ENCODE measurements around the gene CD248. TPM values are rescaled to one million over a fixed set of nuclear protein-coding genes. Genes with fewer than 3 reads are reported as not detected.
"Not testable (repeated sequence)": the region's sequence is repeated elsewhere in the genome, so short reads cannot be mapped to it uniquely, and the experiment has no call there.

CD248 gene
- total RNA-seq, 2 experiments from 2014 or later = 16.8 to 35.5 TPM

- H3K4me1 Mint-ChIP-seq = peaks cover 34% of the 10 kb centered on the region
- ATAC-seq (peak; percentile 72), DNase-seq (peak; percentile 97)
- H3K27ac Mint-ChIP-seq = peak overlapping the region; percentile 98
- H3K36me3 Mint-ChIP-seq = peaks cover 7% of the 10 kb centered on the region
- CTCF ChIA-PET = interaction anchor here (0.6 to 7.0 kb wide), 33 partner anchors 10 to 487 kb away, joined by 3 to 174 read pairs (median 6); partner anchors contain the start of genes B4GAT1, BRMS1, DPP3 and MRPL11
- H3K9me3 Mint-ChIP-seq (ENCODE audit: low read depth) = no peaks in the 10 kb centered on the region
- H3K4me3 Mint-ChIP-seq = peak overlapping the region; percentile 89
- peaks cover 5% of the 10 kb centered on the region for H3K27me3 Mint-ChIP-seq
Measured at GRCh38 chr11:66311965-66312548, 4.8 kb downstream of the CD248 start.

GRCh38 chr11:66311470-66311964, 5.3 kb downstream of the CD248 start:
- peaks cover 34% of the 10 kb centered on the region for H3K4me1 Mint-ChIP-seq
- H3K36me3 Mint-ChIP-seq = peaks cover 7% of the 10 kb centered on the region
- DNase-seq (no peak), ATAC-seq (no peak)
- CTCF ChIA-PET = interaction anchor here (0.6 to 7.0 kb wide), 26 partner anchors 11 to 303 kb away, joined by 3 to 174 read pairs (median 8); partner anchors contain the start of genes B4GAT1, BRMS1, MRPL11 and NPAS4
- peak overlapping the region; percentile 98 for H3K27ac Mint-ChIP-seq
- H3K4me3 Mint-ChIP-seq = peak overlapping the region; percentile 89
- H3K9me3 Mint-ChIP-seq (ENCODE audit: low read depth) = no peaks in the 10 kb centered on the region
- peaks cover 5% of the 10 kb centered on the region for H3K27me3 Mint-ChIP-seq

DNA sequence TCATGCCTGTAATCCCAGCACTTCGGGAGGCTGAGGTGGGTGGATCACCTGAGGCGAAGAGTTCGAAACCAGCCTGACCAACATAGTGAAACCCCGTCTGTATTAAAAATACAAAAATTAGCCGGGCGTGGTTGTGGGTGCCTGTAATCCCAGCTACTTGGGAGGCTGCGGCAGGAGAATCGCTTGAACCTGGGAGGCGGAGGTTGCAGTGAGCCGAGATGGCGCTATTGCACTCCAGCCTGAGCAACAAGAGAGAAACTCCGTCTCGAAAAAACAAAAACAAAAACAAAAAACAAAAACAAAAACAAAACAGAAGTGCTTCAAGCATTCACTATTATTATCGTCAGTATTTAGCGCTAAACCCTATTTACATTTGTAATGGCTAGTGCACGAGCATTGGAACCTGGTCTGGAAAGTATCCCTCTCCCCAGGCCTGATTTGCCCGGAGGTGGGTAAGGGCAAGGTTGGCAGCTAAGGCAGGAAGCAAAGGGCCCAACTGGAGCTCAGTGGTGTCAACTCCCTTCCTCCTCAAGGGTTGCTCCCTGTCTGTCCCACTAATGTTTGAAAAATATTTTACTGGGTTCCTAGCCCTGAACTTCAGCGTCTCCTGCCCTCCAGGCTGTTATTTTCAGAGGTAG, 5.9 kb downstream of the CD248 start:
- H3K36me3 Mint-ChIP-seq = not testable (repeated sequence)

GRCh38 chr11:66310324-66310723, 6.5 kb downstream of the CD248 start:
- ATAC-seq = no peak
- CTCF ChIA-PET = interaction anchor here (0.7 to 7.0 kb wide), 6 partner anchors 15 to 79 kb away, joined by 3 to 174 read pairs (median 69); partner anchors contain the start of gene RIN1
- Mint-ChIP-seq H3K27me3 (peaks cover 5% of the 10 kb centered on the region), H3K4me3 (no peak overlapping the region), H3K9me3 (ENCODE audit: low read depth) (no peaks in the 10 kb centered on the region), H3K36me3 (peaks cover 3% of the 10 kb centered on the region), H3K27ac (no peak overlapping the region), H3K4me1 (peaks cover 24% of the 10 kb centered on the region)
- DNase-seq = no peak

More for the DNA sequence above, 5.9 kb downstream of the CD248 start:
- H3K27me3 Mint-ChIP-seq; H3K9me3 Mint-ChIP-seq (ENCODE audit: low read depth); H3K27ac Mint-ChIP-seq; H3K4me3 Mint-ChIP-seq; DNase-seq; ATAC-seq: not testable (repeated sequence)
- H3K4me1 Mint-ChIP-seq = peaks cover 30% of the 10 kb centered on the region
- CTCF ChIA-PET = interaction anchor here (0.6 to 7.0 kb wide), 27 partner anchors 10 to 303 kb away, joined by 3 to 174 read pairs (median 8); partner anchors contain the start of genes B4GAT1, BRMS1, MRPL11 and NPAS4

DNA sequence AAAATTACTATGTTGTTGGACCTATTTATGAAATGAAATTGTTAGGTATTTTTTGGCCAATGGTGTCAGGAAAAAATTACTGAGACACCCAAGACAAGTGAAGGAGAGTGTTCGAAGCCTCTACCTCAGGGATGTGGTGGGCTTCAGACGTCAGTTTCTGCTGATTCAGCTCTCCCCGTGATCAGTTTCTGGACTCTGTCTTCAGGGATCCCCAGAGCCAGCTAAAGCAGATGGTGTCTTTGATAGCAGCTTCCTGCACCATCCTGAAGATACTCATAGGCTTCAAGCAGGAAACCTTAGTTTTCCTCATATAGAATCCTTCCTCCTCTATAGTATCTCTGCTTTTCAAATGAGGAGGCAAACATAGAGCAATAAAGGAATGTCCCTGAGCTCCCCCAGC, 7.4 kb downstream of the CD248 start:
- CTCF ChIA-PET = interaction anchor here (0.6 to 7.0 kb wide), 7 partner anchors 16 to 80 kb away, joined by 3 to 174 read pairs (median 63); partner anchors contain the start of genes RIN1 and YIF1A
- ATAC-seq (no peak), DNase-seq (no peak)
- H3K36me3 Mint-ChIP-seq = no peaks in the 10 kb centered on the region
- no peak overlapping the region for H3K27ac Mint-ChIP-seq
- H3K9me3 Mint-ChIP-seq (ENCODE audit: low read depth) = no peaks in the 10 kb centered on the region
- H3K27me3 Mint-ChIP-seq = peaks cover 5% of the 10 kb centered on the region
- no peak overlapping the region for H3K4me3 Mint-ChIP-seq
- peaks cover 17% of the 10 kb centered on the region for H3K4me1 Mint-ChIP-seq

GRCh38 chr11:66302656-66303055, 14.2 kb downstream of the CD248 start:
- Mint-ChIP-seq H3K4me1 (no peaks in the 10 kb centered on the region), H3K4me3 (no peak overlapping the region), H3K27me3 (peaks cover 2% of the 10 kb centered on the region), H3K36me3 (no peaks in the 10 kb centered on the region), H3K9me3 (ENCODE audit: low read depth) (no peaks in the 10 kb centered on the region), H3K27ac (no peak overlapping the region)
- ATAC-seq (no peak), DNase-seq (no peak)
- CTCF ChIA-PET = interaction anchor here (2.4 to 5.5 kb wide), 2 partner anchors 10 to 86 kb away, joined by 7 to 28 read pairs; no protein-coding TSS in a partner anchor

DNA sequence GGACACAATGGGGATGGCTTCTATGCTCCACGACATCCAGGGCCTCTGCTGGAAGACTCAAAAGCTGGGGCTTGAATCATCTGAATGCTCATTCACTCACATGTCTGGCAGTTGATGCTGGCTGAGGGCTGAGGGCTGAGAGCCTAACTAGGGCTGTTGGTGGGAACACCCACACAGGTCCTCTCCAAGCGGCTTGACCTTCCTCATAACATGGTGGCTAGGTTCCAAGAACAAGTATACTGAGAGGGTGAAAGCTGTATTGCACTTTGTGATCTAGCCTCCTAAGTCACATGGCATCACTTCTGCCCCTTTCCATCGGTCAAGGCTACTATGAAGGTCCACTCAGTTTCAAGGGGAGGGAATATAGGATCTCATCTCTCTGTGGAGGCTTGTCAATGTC, 17.7 kb downstream of the CD248 start:
- Mint-ChIP-seq H3K27me3 (no peaks in the 10 kb centered on the region), H3K9me3 (ENCODE audit: low read depth) (no peaks in the 10 kb centered on the region), H3K4me1 (no peaks in the 10 kb centered on the region), H3K4me3 (no peak overlapping the region), H3K36me3 (no peaks in the 10 kb centered on the region), H3K27ac (no peak overlapping the region)
- CTCF ChIA-PET = interaction anchor here (1.2 to 5.5 kb wide), 3 partner anchors 10 to 90 kb away, joined by 5 to 28 read pairs (median 8); partner anchors contain the start of gene YIF1A
- ATAC-seq (no peak), DNase-seq (no peak)

DNA sequence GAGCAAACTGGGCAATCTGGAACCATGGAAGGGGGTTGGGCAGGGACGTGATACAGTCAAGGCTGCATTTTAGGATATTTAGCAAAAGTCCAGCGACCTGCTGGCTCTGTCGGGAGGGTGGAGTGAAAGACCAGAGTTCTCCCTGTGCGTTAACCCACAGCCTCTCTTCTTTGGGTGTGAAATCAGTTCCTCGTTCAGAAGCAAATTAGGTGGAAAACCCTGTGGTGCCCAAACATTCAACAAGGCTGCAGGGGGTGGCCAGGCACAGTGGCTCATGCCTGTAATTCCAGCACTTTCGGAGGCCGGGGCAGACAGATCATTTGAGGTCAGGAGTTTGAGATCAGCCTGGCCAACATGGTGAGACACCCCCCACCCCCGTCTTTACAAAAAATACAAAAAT, 19.2 kb downstream of the CD248 start:
- Mint-ChIP-seq H3K27me3 (peaks cover 10% of the 10 kb centered on the region), H3K27ac (no peak overlapping the region)

DNA sequence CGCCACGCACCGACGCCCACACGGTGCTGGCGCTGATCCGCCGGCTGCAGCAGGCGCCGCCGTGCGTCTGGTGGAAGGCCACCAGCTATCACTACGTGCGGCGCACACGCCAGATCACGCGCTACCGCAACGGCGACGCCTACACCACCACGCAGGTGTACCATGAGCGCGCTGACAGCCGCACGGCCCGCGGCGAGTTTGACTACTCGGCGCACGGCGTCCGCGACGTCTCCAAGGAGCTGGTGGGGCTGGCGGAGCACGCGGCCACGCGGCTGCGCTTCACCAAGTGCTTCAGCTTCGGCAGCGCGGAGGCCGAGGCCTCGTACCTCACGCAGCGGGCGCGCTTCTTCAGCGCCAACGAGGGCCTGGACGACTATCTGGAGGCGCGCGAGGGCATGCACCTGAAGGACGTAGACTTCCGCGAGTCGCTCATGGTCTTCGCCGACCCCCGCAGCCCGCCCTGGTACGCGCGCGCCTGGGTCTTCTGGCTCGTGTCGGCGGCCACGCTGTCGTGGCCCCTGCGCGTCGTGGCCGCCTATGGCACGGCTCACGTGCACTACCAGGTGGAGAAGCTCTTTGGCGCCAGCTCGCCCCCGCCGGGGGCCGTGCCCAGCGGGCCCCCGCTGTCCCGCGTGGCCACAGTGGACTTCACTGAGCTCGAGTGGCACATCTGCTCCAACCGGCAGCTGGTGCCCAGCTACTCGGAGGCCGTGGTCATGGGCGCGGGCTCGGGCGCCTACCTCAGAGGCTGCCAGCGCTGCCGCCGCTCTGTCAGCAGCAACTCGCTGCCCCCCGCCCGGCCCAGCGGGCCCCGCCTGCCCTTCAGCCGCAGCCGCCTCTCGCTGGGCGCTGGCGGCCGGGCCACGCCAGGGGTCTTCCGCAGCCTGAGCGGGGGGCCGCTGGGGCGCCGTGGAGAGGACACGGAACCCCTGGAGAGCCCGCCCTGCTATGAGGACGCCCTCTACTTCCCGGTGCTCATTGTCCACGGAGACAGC, 21.9 kb downstream of the CD248 start:
- ATAC-seq = no peak
- DNase-seq = no peak
- Mint-ChIP-seq H3K4me1 (peaks cover 15% of the 10 kb centered on the region), H3K27me3 (peaks cover 28% of the 10 kb centered on the region), H3K9me3 (ENCODE audit: low read depth) (no peaks in the 10 kb centered on the region), H3K4me3 (no peak overlapping the region), H3K36me3 (no peaks in the 10 kb centered on the region), H3K27ac (no peak overlapping the region)
- CTCF ChIA-PET = interaction anchor here (1.5 to 1.9 kb wide), 3 partner anchors 12 to 18 kb away, joined by 3 to 6 read pairs (median 4); no protein-coding TSS in a partner anchor

More for the DNA sequence above, 19.2 kb downstream of the CD248 start:
- no peaks in the 10 kb centered on the region for H3K36me3 Mint-ChIP-seq
- no peaks in the 10 kb centered on the region for H3K9me3 Mint-ChIP-seq (ENCODE audit: low read depth)
- CTCF ChIA-PET = interaction anchor here (0.8 to 5.5 kb wide), 5 partner anchors 9 to 50 kb away, joined by 3 to 28 read pairs (median 5); partner anchors contain the start of genes B4GAT1, RAB1B and YIF1A
- DNase-seq (no peak), ATAC-seq (no peak)
- peaks cover 3% of the 10 kb centered on the region for H3K4me1 Mint-ChIP-seq
- no peak overlapping the region for H3K4me3 Mint-ChIP-seq

DNA sequence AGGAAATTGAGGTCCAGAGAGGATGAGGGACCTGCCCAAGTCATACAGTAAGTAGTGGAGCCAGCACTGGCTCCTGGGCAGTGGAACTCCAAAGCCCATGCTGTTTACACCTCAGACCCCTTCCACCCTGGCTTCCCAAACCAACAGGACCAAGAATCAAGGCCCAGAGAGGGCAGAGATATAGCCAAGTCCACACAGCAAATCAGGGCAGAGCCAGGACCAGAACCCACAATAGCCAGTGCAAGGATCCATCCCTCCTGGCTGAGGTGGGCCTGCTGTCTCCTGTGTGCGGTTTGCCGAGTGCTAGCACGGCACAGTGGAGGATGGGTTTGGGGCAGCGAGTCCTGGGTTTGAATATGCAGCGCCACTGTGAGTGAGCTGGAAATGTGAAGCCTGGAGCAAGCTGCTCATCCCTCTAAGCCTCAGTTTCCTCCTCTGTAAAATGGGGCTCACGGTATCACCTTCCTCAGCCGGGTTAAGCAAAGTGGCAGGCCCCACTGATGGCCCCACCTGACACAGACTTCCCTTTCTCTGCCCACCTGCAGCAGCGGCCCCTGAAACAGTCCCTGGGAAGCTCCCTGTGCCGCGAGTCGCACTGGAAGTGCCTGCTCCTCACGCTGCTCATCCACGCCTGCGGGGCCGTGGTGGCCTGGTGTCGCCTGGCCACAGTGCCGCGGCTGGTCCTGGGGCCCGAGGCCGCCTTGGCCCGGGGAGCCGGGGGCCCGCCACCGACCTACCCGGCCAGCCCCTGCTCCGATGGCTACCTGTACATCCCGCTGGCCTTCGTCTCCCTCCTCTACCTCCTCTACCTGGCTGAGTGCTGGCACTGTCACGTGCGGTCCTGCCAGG, 22.8 kb downstream of the CD248 start:
- Mint-ChIP-seq H3K27me3 (peaks cover 30% of the 10 kb centered on the region), H3K4me1 (peaks cover 24% of the 10 kb centered on the region), H3K4me3 (no peak overlapping the region), H3K9me3 (ENCODE audit: low read depth) (no peaks in the 10 kb centered on the region), H3K27ac (no peak overlapping the region), H3K36me3 (no peaks in the 10 kb centered on the region)
- DNase-seq = no peak
- no peak for ATAC-seq
- CTCF ChIA-PET = interaction anchor here (0.7 to 1.5 kb wide), 2 partner anchors 11 to 17 kb away, joined by 3 read pairs; no protein-coding TSS in a partner anchor

GRCh38 chr11:66293352-66293751, 23.5 kb downstream of the CD248 start:
- CTCF ChIA-PET = interaction anchor here (0.7 to 1.5 kb wide), 2 partner anchors 11 to 18 kb away, joined by 3 read pairs; no protein-coding TSS in a partner anchor
- peaks cover 30% of the 10 kb centered on the region for H3K27me3 Mint-ChIP-seq
- DNase-seq (no peak), ATAC-seq (no peak)
- no peak overlapping the region for H3K27ac Mint-ChIP-seq
- no peaks in the 10 kb centered on the region for H3K36me3 Mint-ChIP-seq
- no peak overlapping the region for H3K4me3 Mint-ChIP-seq
- no peaks in the 10 kb centered on the region for H3K9me3 Mint-ChIP-seq (ENCODE audit: low read depth)
- peaks cover 26% of the 10 kb centered on the region for H3K4me1 Mint-ChIP-seq
